Measurements from ENCODE around the gene HERC4. TPM values are rescaled to one million over a fixed set of nuclear protein-coding genes. Genes with fewer than 3 reads are reported as not detected.
A peak's percentile ranks its signal among the peaks of the same experiment; 100 is the strongest.

Gene HERC4
- total RNA-seq, 1 donor: 125 TPM

DNA sequence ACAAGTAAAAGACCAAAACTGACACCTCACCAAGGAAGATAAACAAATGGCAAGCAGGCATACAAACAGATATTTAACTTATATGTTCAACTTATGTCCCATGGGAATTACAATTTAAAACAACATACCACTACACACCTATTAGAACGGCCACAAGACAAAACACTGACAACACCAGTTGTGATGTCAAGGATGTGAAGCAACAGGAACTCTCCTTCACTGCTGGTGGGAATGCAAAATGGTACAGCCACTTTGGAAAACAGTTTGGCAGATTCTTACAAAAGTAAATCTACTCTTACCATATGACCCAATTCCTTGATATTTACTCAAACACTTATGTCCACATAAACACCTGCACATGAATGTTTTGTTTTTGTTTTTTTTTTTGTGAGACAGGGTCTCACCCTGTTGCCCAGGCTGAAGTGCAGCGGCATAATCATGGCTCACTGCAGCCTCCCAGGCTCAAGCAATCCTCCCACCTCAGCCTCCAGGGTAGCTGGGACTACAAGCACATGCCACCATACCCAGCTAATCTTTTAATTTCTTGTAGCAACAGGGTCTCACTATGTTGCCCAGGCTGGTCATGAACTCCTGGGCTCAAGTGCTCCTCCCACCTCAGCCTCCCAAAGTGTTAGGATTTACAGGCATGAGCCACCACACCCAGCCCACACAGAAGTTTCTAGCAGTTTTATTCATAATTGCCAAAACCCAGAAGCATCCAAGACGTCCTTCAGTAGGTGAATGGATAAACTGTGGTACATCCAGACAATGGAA lies 27.3 kb downstream of the HERC4 start:
- no peak overlapping the region for H2AFZ ChIP-seq (ENCODE audit: low read length)
- H3K9me3 ChIP-seq (ENCODE audit: low read depth, low read length): no peaks in the 10 kb centered on the region
- H3K27me3 ChIP-seq (ENCODE audit: insufficient read depth, low read length): no peaks in the 10 kb centered on the region
- no peak for TF ChIP-seq CTCF (IDR thresholded peaks at IDR 0.05; ENCODE audit: extremely low read depth, low read depth, low read length)
- peaks cover 88% of the 10 kb centered on the region for H3K79me2 ChIP-seq (ENCODE audit: insufficient read depth, low read length)
- H3K4me1 ChIP-seq (ENCODE audit: insufficient read depth, low read length): peaks cover 25% of the 10 kb centered on the region
- peak overlapping the region; percentile 24 for H3K27ac ChIP-seq (ENCODE audit: low read depth, low read length)
- H3K4me3 ChIP-seq (ENCODE audit: insufficient read depth, low read length): no peak overlapping the region
- H4K20me1 ChIP-seq (ENCODE audit: insufficient read depth, low read length): peaks cover 21% of the 10 kb centered on the region
- DNase-seq (ENCODE audit: insufficient read length, low spot score, missing footprints): no peak
- no peak overlapping the region for H3K4me2 ChIP-seq (ENCODE audit: insufficient read depth, low read length)
- peaks cover 36% of the 10 kb centered on the region for H3K36me3 ChIP-seq (ENCODE audit: insufficient read depth, low read length)

GRCh38 chr10:68047122-68047521 lies 28.0 kb downstream of the HERC4 start:
- Histone ChIP-seq H4K20me1 (ENCODE audit: insufficient read depth, low read length) (peaks cover 21% of the 10 kb centered on the region), H3K9me3 (ENCODE audit: low read depth, low read length) (no peaks in the 10 kb centered on the region), H2AFZ (ENCODE audit: low read length) (no peak overlapping the region), H3K27ac (ENCODE audit: low read depth, low read length) (peak overlapping the region; percentile 24), H3K4me2 (ENCODE audit: insufficient read depth, low read length) (no peak overlapping the region), H3K4me3 (ENCODE audit: insufficient read depth, low read length) (no peak overlapping the region), H3K36me3 (ENCODE audit: insufficient read depth, low read length) (peaks cover 37% of the 10 kb centered on the region), H3K79me2 (ENCODE audit: insufficient read depth, low read length) (peaks cover 88% of the 10 kb centered on the region), H3K4me1 (ENCODE audit: insufficient read depth, low read length) (peaks cover 30% of the 10 kb centered on the region), H3K27me3 (ENCODE audit: insufficient read depth, low read length) (no peaks in the 10 kb centered on the region)
- DNase-seq (ENCODE audit: insufficient read length, low spot score, missing footprints): no peak
- TF ChIP-seq CTCF (IDR thresholded peaks at IDR 0.05; ENCODE audit: extremely low read depth, low read depth, low read length): no peak

- no peak for DNase-seq (ENCODE audit: insufficient read length, low spot score, missing footprints)
- Histone ChIP-seq H4K20me1 (ENCODE audit: insufficient read depth, low read length) (peaks cover 21% of the 10 kb centered on the region), H3K4me1 (ENCODE audit: insufficient read depth, low read length) (peaks cover 30% of the 10 kb centered on the region), H2AFZ (ENCODE audit: low read length) (no peak overlapping the region), H3K27ac (ENCODE audit: low read depth, low read length) (peak overlapping the region; percentile 24), H3K4me3 (ENCODE audit: insufficient read depth, low read length) (no peak overlapping the region), H3K4me2 (ENCODE audit: insufficient read depth, low read length) (no peak overlapping the region), H3K27me3 (ENCODE audit: insufficient read depth, low read length) (no peaks in the 10 kb centered on the region), H3K9me3 (ENCODE audit: low read depth, low read length) (no peaks in the 10 kb centered on the region), H3K36me3 (ENCODE audit: insufficient read depth, low read length) (peaks cover 37% of the 10 kb centered on the region), H3K79me2 (ENCODE audit: insufficient read depth, low read length) (peaks cover 87% of the 10 kb centered on the region)
- no peak for TF ChIP-seq CTCF (IDR thresholded peaks at IDR 0.05; ENCODE audit: extremely low read depth, low read depth, low read length)
These were observed 28.4 kb downstream of the HERC4 start for GRCh38 chr10:68046642-68047041.

GRCh38 chr10:68043030-68043429 lies 32.1 kb downstream of the HERC4 start:
- H4K20me1 ChIP-seq (ENCODE audit: insufficient read depth, low read length): peaks cover 25% of the 10 kb centered on the region
- TF ChIP-seq CTCF (IDR thresholded peaks at IDR 0.05; ENCODE audit: extremely low read depth, low read depth, low read length): no peak
- H3K9me3 ChIP-seq (ENCODE audit: low read depth, low read length): no peaks in the 10 kb centered on the region
- H3K4me1 ChIP-seq (ENCODE audit: insufficient read depth, low read length): peaks cover 30% of the 10 kb centered on the region
- DNase-seq (ENCODE audit: insufficient read length, low spot score, missing footprints): peak; percentile 30
- H3K27me3 ChIP-seq (ENCODE audit: insufficient read depth, low read length): no peaks in the 10 kb centered on the region
- no peak overlapping the region for H3K4me3 ChIP-seq (ENCODE audit: insufficient read depth, low read length)
- peak overlapping the region; percentile 63 for H3K27ac ChIP-seq (ENCODE audit: low read depth, low read length)
- H2AFZ ChIP-seq (ENCODE audit: low read length): no peak overlapping the region
- peaks cover 90% of the 10 kb centered on the region for H3K79me2 ChIP-seq (ENCODE audit: insufficient read depth, low read length)
- peak overlapping the region; percentile 10 for H3K4me2 ChIP-seq (ENCODE audit: insufficient read depth, low read length)
- peaks cover 56% of the 10 kb centered on the region for H3K36me3 ChIP-seq (ENCODE audit: insufficient read depth, low read length)
